ENCODE measurements around the gene C11orf86. TPM values are rescaled to one million over a fixed set of nuclear protein-coding genes. Genes with fewer than 3 reads are reported as not detected.

The C11orf86 gene
- total RNA-seq, 1 experiment from 2014 or later = 0.68 TPM

DNA sequence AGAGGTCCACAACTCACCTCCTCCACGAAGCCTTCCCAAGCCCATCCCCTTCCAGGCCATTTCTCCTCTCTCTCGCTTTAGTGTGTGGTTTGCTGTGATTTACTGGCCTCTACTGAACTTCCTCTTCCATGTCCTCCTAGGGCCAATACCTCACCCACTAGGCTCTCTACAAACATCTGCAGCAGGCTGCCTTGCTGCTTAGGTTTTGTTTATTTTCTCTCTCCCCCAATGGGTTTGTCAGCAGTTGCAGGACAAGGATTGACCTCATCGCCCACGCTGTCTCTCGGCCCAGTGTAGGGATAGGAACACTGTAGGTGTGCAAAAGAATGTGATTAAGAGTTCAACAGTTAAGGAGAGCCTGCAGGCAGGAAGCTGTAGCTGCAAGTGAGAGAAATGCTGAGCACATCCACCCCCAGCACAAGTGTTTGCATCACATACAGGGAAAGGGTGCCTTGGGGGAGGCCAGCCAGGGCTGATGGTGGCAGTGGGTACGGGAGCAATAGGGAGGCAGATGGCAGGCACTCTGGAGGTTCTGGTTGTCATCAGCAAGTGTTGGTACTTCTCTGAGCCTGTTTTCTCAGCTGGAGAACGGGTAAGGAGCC lies 18.3 kb upstream of the C11orf86 start (continued):
- TF ChIP-seq, protein P1, sequence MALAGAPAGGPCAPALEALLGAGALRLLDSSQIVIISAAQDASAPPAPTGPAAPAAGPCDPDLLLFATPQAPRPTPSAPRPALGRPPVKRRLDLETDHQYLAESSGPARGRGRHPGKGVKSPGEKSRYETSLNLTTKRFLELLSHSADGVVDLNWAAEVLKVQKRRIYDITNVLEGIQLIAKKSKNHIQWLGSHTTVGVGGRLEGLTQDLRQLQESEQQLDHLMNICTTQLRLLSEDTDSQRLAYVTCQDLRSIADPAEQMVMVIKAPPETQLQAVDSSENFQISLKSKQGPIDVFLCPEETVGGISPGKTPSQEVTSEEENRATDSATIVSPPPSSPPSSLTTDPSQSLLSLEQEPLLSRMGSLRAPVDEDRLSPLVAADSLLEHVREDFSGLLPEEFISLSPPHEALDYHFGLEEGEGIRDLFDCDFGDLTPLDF (CRISPR knock-in tag; IDR thresholded peaks at IDR 0.05) = no peak
- TF ChIP-seq NFATC4 (CRISPR knock-in tag; IDR thresholded peaks at IDR 0.05) (no peak), ZMAT4 (CRISPR knock-in tag; IDR thresholded peaks at IDR 0.05) (no peak), AFF4 (CRISPR knock-in tag; IDR thresholded peaks at IDR 0.05; ENCODE audit: borderline replicate concordance) (no peak)

DNA sequence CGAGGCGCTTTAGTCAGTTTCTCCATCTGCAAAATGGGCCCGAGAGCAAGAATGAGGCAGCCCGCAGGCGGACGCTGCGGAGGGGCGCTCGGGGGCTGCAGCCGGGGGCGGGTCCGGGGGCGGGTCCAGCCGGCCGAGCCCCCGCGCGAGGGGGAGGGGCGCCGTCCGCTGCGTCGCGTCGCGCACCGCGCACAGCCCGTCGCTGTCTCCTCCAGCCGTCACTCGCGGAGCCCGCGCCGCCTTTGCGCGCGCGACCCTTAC lies 17.2 kb upstream of the C11orf86 start:
- Mint-ChIP-seq H3K4me3 (peak overlapping the region; percentile 87), H3K4me1 (peaks cover 26% of the 10 kb centered on the region), H3K27me3 (ENCODE audit: low read depth) (peaks cover 17% of the 10 kb centered on the region), H3K9me3 (no peaks in the 10 kb centered on the region), H3K27ac (peak overlapping the region; percentile 94), H3K36me3 (peaks cover 2% of the 10 kb centered on the region; the same call in 1 of the 2 replicates)
- no peak for DNase-seq (ENCODE audit: low spot score)
- TF ChIP-seq USF2 (CRISPR knock-in tag; IDR thresholded peaks at IDR 0.05) = no peak
- 0 out of 2 replicates have a peak, but pooled peaks have one; percentile 65 for TF ChIP-seq ZNF281 (CRISPR knock-in tag; IDR thresholded peaks at IDR 0.05)
- ChIA-PET CTCF (interaction anchor here (1.0 to 4.4 kb wide), 9 partner anchors 14 to 106 kb away, joined by 4 to 29 read pairs (median 11); partner anchors contain the start of genes C11orf86 and SYT12), POLR2A (interaction anchor here (1.5 to 1.9 kb wide), 2 partner anchors 64 to 115 kb away, joined by 5 to 6 read pairs; partner anchors contain the start of gene RCE1)
- peak; percentile 5 for ATAC-seq

- peaks cover 26% of the 10 kb centered on the region for H3K4me1 Mint-ChIP-seq
- DNase-seq (ENCODE audit: low spot score) (peak; percentile 100), ATAC-seq (peak; percentile 96)
- peak within 1 kb of the TSS; percentile 99 for H3K27ac Mint-ChIP-seq
- H3K27me3 Mint-ChIP-seq (ENCODE audit: low read depth) = peaks cover 17% of the 10 kb centered on the region
- POLR2A ChIA-PET = interaction anchor here (0.6 to 1.9 kb wide), 9 partner anchors 17 to 282 kb away, joined by 3 to 9 read pairs (median 5); partner anchors contain the start of genes C11orf86 and RCE1
- H3K4me3 Mint-ChIP-seq = peak within 1 kb of the TSS; percentile 87
- H3K36me3 Mint-ChIP-seq = peaks cover 2% of the 10 kb centered on the region; the same call in 1 of the 2 replicates
- CTCF ChIA-PET = interaction anchor here (0.8 to 4.4 kb wide), 11 partner anchors 17 to 492 kb away, joined by 3 to 29 read pairs (median 6); partner anchors contain the start of genes C11orf86, PELI3 and SYT12
- no peaks in the 10 kb centered on the region for H3K9me3 Mint-ChIP-seq
- TF ChIP-seq, protein P2, sequence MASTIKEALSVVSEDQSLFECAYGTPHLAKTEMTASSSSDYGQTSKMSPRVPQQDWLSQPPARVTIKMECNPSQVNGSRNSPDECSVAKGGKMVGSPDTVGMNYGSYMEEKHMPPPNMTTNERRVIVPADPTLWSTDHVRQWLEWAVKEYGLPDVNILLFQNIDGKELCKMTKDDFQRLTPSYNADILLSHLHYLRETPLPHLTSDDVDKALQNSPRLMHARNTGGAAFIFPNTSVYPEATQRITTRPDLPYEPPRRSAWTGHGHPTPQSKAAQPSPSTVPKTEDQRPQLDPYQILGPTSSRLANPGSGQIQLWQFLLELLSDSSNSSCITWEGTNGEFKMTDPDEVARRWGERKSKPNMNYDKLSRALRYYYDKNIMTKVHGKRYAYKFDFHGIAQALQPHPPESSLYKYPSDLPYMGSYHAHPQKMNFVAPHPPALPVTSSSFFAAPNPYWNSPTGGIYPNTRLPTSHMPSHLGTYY (CRISPR knock-in tag; IDR thresholded peaks at IDR 0.05) = no peak
- TF ChIP-seq MXD4 (CRISPR knock-in tag; IDR thresholded peaks at IDR 0.05; ENCODE audit: borderline replicate concordance) = no peak
- TF ChIP-seq MAX (CRISPR knock-in tag; IDR thresholded peaks at IDR 0.05) = peak; percentile 100
- TF ChIP-seq, protein P3, sequence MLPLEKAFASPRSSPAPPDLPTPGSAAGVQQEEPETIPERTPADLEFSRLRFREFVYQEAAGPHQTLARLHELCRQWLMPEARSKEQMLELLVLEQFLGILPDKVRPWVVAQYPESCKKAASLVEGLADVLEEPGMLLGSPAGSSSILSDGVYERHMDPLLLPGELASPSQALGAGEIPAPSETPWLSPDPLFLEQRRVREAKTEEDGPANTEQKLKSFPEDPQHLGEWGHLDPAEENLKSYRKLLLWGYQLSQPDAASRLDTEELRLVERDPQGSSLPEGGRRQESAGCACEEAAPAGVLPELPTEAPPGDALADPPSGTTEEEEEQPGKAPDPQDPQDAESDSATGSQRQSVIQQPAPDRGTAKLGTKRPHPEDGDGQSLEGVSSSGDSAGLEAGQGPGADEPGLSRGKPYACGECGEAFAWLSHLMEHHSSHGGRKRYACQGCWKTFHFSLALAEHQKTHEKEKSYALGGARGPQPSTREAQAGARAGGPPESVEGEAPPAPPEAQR (CRISPR knock-in tag; IDR thresholded peaks at IDR 0.05) = no peak
- TF ChIP-seq NR2C2 (CRISPR knock-in tag; IDR thresholded peaks at IDR 0.05) = peak; percentile 71
- peak; percentile 98 for TF ChIP-seq SMAD3 (CRISPR knock-in tag; IDR thresholded peaks at IDR 0.05; ENCODE audit: borderline replicate concordance)
- peak; percentile 98 for TF ChIP-seq ESRRA (CRISPR knock-in tag; IDR thresholded peaks at IDR 0.05; ENCODE audit: borderline replicate concordance)
- TF ChIP-seq, protein P4, sequence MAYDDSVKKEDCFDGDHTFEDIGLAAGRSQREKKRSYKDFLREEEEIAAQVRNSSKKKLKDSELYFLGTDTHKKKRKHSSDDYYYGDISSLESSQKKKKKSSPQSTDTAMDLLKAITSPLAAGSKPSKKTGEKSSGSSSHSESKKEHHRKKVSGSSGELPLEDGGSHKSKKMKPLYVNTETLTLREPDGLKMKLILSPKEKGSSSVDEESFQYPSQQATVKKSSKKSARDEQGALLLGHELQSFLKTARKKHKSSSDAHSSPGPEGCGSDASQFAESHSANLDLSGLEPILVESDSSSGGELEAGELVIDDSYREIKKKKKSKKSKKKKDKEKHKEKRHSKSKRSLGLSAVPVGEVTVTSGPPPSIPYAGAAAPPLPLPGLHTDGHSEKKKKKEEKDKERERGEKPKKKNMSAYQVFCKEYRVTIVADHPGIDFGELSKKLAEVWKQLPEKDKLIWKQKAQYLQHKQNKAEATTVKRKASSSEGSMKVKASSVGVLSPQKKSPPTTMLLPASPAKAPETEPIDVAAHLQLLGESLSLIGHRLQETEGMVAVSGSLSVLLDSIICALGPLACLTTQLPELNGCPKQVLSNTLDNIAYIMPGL (CRISPR knock-in tag; IDR thresholded peaks at IDR 0.05) = peak; percentile 76; the same call in 1 of the 2 replicates
- peak; percentile 97 for TF ChIP-seq MYBL2 (CRISPR knock-in tag; IDR thresholded peaks at IDR 0.05)
- TF ChIP-seq CREM (CRISPR knock-in tag; IDR thresholded peaks at IDR 0.05) = peak; percentile 87
Observed at GRCh38 chr11:66958232-66958955, 16.7 kb upstream of the C11orf86 start, which contains the start of gene PC. Gene PC, minus strand, starts transcription at chr11:66958383. Its CDS starts 86,224 bp downstream, at chr11:66872159.
